GM23338 (cell line): ENCODE data around the gene NANS. TPM values are rescaled to one million over a fixed set of nuclear protein-coding genes. Genes with fewer than 3 reads are reported as not detected.

ENCODE experiments used
- ATAC-seq: fragments of 200-7000 bp; cut with Tn5 transposase; 3 replicates; pipeline ENCODE4 v1.9.1; 2020
- DNase-seq: peaks from one replicate; pipeline ENCODE4 v3.0.0-alpha.2; 2015; ENCODE audit warnings: low spot score
- H2AFZ ChIP-seq: fragments of 200-600 bp; sonication (generic); 2 replicates; pipeline ENCODE4 v1.8.0; 2016; ENCODE audit warnings: antibody characterized with exemption, mild to moderate bottlenecking, moderate library complexity
- H3F3A ChIP-seq: fragments of 200-600 bp; sonication (generic); replicated peaks from 2 replicates; pipeline ENCODE4 v1.8.0; 2017; ENCODE audit warnings: antibody characterized with exemption, mixed run types, low read depth
- H3K27ac ChIP-seq: fragments of 200-600 bp; sonication (generic); 2 replicates; pipeline ENCODE4 v1.6.1; 2016; ENCODE audit warnings: low read depth
- H3K27me3 ChIP-seq: fragments of 200-600 bp; sonication (generic); 2 replicates; pipeline ENCODE4 v1.8.0; 2016; ENCODE audit warnings: mild to moderate bottlenecking, mixed run types, moderate library complexity; ENCODE audit not compliant: insufficient read depth
- H3K36me3 ChIP-seq: fragments of 200-600 bp; sonication (generic); 2 replicates; pipeline ENCODE4 v1.8.0; 2016; ENCODE audit warnings: mild to moderate bottlenecking; ENCODE audit not compliant: insufficient read depth
- H3K4me1 ChIP-seq: fragments of 200-600 bp; sonication (generic); 2 replicates; pipeline ENCODE4 v1.8.0; 2016; ENCODE audit warnings: mild to moderate bottlenecking, moderate library complexity; ENCODE audit not compliant: insufficient read depth
- H3K4me2 ChIP-seq: fragments of 200-600 bp; sonication (generic); 2 replicates; pipeline ENCODE4 v1.7.1; 2017; ENCODE audit warnings: mixed run types
- H3K4me3 ChIP-seq: fragments of 200-600 bp; sonication (generic); 2 replicates; pipeline ENCODE4 v1.6.1; 2016; ENCODE audit warnings: mixed run types
- H3K79me2 ChIP-seq: fragments of 200-600 bp; sonication (generic); replicated peaks from 2 replicates; pipeline ENCODE4 v1.8.0; 2017; ENCODE audit warnings: mild to moderate bottlenecking; ENCODE audit not compliant: insufficient read depth
- H3K9me2 ChIP-seq: fragments of 200-600 bp; sonication (generic); 2 replicates; pipeline ENCODE4 v1.8.0; 2017; ENCODE audit not compliant: insufficient read depth
- H4K20me1 ChIP-seq: fragments of 200-600 bp; sonication (generic); replicated peaks from 2 replicates; pipeline ENCODE4 v1.8.0; 2017; ENCODE audit warnings: mild to moderate bottlenecking; ENCODE audit not compliant: insufficient read depth
- H3K27ac Mint-ChIP-seq: 2 replicates; pipeline ENCODE4 v1.8.0; 2020; ENCODE audit warnings: inconsistent platforms, mild to moderate bottlenecking, moderate library complexity, mixed read lengths
- H3K27me3 Mint-ChIP-seq: 3 replicates; pipeline ENCODE4 v1.8.0; 2022; ENCODE audit warnings: low read depth, mild to moderate bottlenecking, moderate library complexity, mixed read lengths, inconsistent platforms; ENCODE audit not compliant: insufficient read depth, poor library complexity
- H3K36me3 Mint-ChIP-seq: 3 replicates; pipeline ENCODE4 v1.8.0; 2021; ENCODE audit warnings: low read depth, mild to moderate bottlenecking, inconsistent platforms, moderate library complexity, mixed read lengths
- H3K4me1 Mint-ChIP-seq: 3 replicates; pipeline ENCODE4 v1.8.0; 2020; ENCODE audit warnings: mild to moderate bottlenecking, inconsistent platforms, mixed read lengths
- H3K4me3 Mint-ChIP-seq: 3 replicates; pipeline ENCODE4 v1.8.0; 2021; ENCODE audit warnings: moderate library complexity, mild to moderate bottlenecking, inconsistent platforms, mixed read lengths
- H3K9me3 Mint-ChIP-seq: 3 replicates; pipeline ENCODE4 v1.8.0; 2020; ENCODE audit warnings: moderate library complexity, mild to moderate bottlenecking, inconsistent platforms, mixed read lengths
- CREB1 ChIP-seq: fragments of 250-450 bp; sonication (Bioruptor Pico); IDR thresholded peaks from 2 replicates; pipeline ENCODE4 v1.5.0; 2020; ENCODE audit warnings: low read depth, mild to moderate bottlenecking, moderate library complexity
- CTCF ChIP-seq, 2 experiments: fragments of 200-600 bp in 1 of 2; sonication (generic) in 1 of 2; conservative IDR thresholded peaks; 2 replicates each; pipeline versions ENCODE4 v1.5.1 to v1.6.1; 2016 to 2017; ENCODE audit warnings: antibody characterized with exemption in 2 of 2, low read depth in 2 of 2, mild to moderate bottlenecking in 2 of 2, moderate library complexity in 1 of 2
- ETS1 ChIP-seq: IDR thresholded peaks from 2 replicates; pipeline ENCODE4 v1.6.1; 2016; ENCODE audit warnings: antibody characterized with exemption
- EZH2 ChIP-seq: fragments of 200-600 bp; sonication (generic); IDR thresholded peaks from one replicate; pipeline ENCODE4 v1.8.0; 2017; ENCODE audit warnings: antibody characterized with exemption, mild to moderate bottlenecking, low read depth; ENCODE audit not compliant: unreplicated experiment
- EZH2phosphoT487 ChIP-seq: fragments of 200-600 bp; sonication (generic); IDR thresholded peaks from one replicate; pipeline ENCODE4 v1.8.1; 2018; ENCODE audit warnings: antibody characterized with exemption; ENCODE audit not compliant: unreplicated experiment
- JUNB ChIP-seq: IDR thresholded peaks from one replicate; pipeline ENCODE4 v1.6.1; 2016; ENCODE audit warnings: antibody characterized with exemption; ENCODE audit not compliant: unreplicated experiment
- NANOG ChIP-seq: IDR thresholded peaks from 2 replicates; pipeline ENCODE4 v1.6.1; 2016; ENCODE audit warnings: antibody characterized with exemption, borderline replicate concordance
- POLR2AphosphoS5 ChIP-seq: IDR thresholded peaks from 2 replicates; pipeline ENCODE4 v1.6.1; 2016; ENCODE audit warnings: antibody characterized with exemption, low read depth
- REST ChIP-seq: IDR thresholded peaks from one replicate; pipeline ENCODE4 v1.6.1; 2018; ENCODE audit warnings: antibody characterized with exemption; ENCODE audit not compliant: unreplicated experiment
- STAT1 ChIP-seq: IDR thresholded peaks from one replicate; pipeline ENCODE4 v1.6.1; 2016; ENCODE audit warnings: antibody characterized with exemption; ENCODE audit not compliant: unreplicated experiment
- ZNF114 ChIP-seq: fragments of 250-450 bp; sonication (Bioruptor Pico); IDR thresholded peaks from 2 replicates; pipeline ENCODE4 v1.5.0; 2020; ENCODE audit warnings: mild to moderate bottlenecking, moderate library complexity
- ZNF331 ChIP-seq: fragments of 250-450 bp; sonication (Bioruptor Pico); IDR thresholded peaks from 2 replicates; pipeline ENCODE4 v1.5.0; 2020; ENCODE audit warnings: low read depth, mild to moderate bottlenecking, moderate library complexity
- ZNF462 ChIP-seq: fragments of 250-450 bp; sonication (Bioruptor Pico); IDR thresholded peaks from 2 replicates; pipeline ENCODE4 v1.5.0; 2020; ENCODE audit warnings: mild to moderate bottlenecking, moderate library complexity
- polyA plus RNA-seq: library from polyadenylated mRNA; unstranded; fragments of >200 nt; fragmentation: Nextera tagmentation; extraction: Ambion mirVana; gene quantifications from 2 replicates; pipeline ENCODE4 v1.2.1, GENCODE V29; 2016
- total RNA-seq: library from RNA; depleted of rRNA; stranded (reverse); fragments of >200 nt; shearing (Covaris generic); gene quantifications from 2 replicates; pipeline ENCODE4 v1.2.3, GENCODE V29; 2014

The NANS gene
- total and polyA plus RNA-seq, 2 experiments from 2014 or later: 67.3 to 77.4 TPM

- no peak overlapping the region for H3K4me3 ChIP-seq
- H3K36me3 ChIP-seq: 0 out of 2 replicates have a peak, but pooled peaks cover 4% of the 10 kb centered on the region
- H3K4me3 Mint-ChIP-seq: no peak overlapping the region
- no peaks in the 10 kb centered on the region for H3F3A ChIP-seq
- no peak overlapping the region for H3K4me2 ChIP-seq
- no peaks in the 10 kb centered on the region for H3K4me1 ChIP-seq
- H4K20me1 ChIP-seq: no peaks in the 10 kb centered on the region; the same call in 1 of the 2 replicates
- no peak overlapping the region for H2AFZ ChIP-seq
- H3K27me3 ChIP-seq: no peaks in the 10 kb centered on the region
- no peaks in the 10 kb centered on the region for H3K9me2 ChIP-seq
- no peaks in the 10 kb centered on the region for H3K79me2 ChIP-seq
- H3K36me3 Mint-ChIP-seq: peaks cover 26% of the 10 kb centered on the region
- H3K27ac ChIP-seq: no peak overlapping the region
- peaks cover 10% of the 10 kb centered on the region for H3K27me3 Mint-ChIP-seq
- TF ChIP-seq POLR2AphosphoS5 (no peak), JUNB (no peak), ZNF331 (CRISPR knock-in tag) (no peak), ZNF462 (CRISPR knock-in tag) (no peak), ZNF114 (CRISPR knock-in tag) (no peak), REST (no peak), ETS1 (no peak), NANOG (no peak), CTCF (conservative IDR thresholded peaks at IDR 0.05; ENCODE audit: low read depth in 2 of 2) (no peak), CREB1 (CRISPR knock-in tag) (no peak), STAT1 (no peak), EZH2phosphoT487 (no peak), EZH2 (no peak)
- peaks cover 6% of the 10 kb centered on the region for H3K4me1 Mint-ChIP-seq
- no peak overlapping the region for H3K27ac Mint-ChIP-seq
- H3K9me3 Mint-ChIP-seq: no peaks in the 10 kb centered on the region
- DNase-seq: no peak
- ATAC-seq: no peak
Measured at GRCh38 chr9:98124637-98125426, 68.3 kb downstream of the NANS start.
